GM12864 (cell line): ENCODE measurements around the gene POFUT2.

ENCODE experiments used
- DNase-seq: peaks from one replicate; pipeline ENCODE4 v3.0.0-alpha.2; 2011; ENCODE audit warnings: low read depth
- H3K4me3 ChIP-seq: 2 replicates; pipeline ENCODE4 v1.5.1; 2011; ENCODE audit warnings: mild to moderate bottlenecking, low read depth, low read length, control low read depth
- TF ChIP-seq, protein P1 (sequence below): IDR thresholded peaks from 2 replicates; pipeline ENCODE4 v1.5.1; 2011; ENCODE audit warnings: low read depth, mild to moderate bottlenecking, moderate library complexity, low read length, control low read depth, inconsistent platforms; ENCODE audit errors: missing control alignments

The POFUT2 gene

DNA sequence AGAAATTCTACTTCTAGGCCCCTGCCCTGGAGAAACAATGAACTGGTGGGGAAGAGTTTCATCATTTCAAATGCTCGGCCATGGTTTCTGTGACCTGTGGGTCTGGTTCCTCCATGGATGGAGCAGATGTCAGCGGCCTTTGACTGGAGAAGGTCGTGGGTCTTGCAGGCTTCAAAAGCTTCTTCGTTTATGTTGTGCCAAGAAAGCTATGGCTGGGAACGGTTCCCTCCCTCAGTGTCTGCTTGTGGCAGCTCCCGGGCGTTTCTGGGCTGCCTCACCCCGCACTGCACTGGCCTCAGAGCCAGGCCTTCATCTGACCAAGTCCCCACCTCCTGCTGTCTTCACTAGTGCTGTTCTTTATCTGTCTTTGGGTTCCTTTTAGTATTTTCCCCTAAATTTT, 46.4 kb upstream of the POFUT2 start:
- DNase-seq: no peak
- TF ChIP-seq, protein P1, sequence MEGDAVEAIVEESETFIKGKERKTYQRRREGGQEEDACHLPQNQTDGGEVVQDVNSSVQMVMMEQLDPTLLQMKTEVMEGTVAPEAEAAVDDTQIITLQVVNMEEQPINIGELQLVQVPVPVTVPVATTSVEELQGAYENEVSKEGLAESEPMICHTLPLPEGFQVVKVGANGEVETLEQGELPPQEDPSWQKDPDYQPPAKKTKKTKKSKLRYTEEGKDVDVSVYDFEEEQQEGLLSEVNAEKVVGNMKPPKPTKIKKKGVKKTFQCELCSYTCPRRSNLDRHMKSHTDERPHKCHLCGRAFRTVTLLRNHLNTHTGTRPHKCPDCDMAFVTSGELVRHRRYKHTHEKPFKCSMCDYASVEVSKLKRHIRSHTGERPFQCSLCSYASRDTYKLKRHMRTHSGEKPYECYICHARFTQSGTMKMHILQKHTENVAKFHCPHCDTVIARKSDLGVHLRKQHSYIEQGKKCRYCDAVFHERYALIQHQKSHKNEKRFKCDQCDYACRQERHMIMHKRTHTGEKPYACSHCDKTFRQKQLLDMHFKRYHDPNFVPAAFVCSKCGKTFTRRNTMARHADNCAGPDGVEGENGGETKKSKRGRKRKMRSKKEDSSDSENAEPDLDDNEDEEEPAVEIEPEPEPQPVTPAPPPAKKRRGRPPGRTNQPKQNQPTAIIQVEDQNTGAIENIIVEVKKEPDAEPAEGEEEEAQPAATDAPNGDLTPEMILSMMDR: no peak
- no peak overlapping the region for H3K4me3 ChIP-seq

DNA sequence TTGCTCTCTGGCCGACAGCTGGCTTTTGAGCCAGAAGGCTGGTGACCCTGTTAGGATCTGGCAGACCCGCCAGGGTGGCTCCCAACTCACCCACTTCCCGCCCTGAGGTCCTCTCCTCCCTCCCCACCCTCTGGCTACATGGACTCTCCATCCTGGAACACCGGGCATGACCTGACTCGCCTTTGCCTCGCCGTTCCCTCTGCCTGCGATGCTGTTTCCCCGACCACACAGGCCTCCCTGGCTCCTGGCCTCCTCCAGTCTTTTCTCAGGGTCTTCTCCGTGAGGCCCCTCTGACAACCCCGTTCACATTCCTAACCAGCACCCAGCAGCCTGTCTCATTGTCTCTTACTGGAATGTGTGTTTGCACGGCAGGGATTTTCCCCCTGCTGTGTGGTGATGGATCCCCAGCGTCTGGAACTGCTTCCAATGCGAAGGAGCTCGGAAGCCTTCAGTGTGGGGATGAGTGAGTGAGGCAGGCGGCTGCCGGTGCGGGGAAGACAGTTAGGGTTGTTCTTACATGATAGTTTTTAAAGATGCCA, 46.0 kb upstream of the POFUT2 start:
- no peak for DNase-seq
- TF ChIP-seq, protein P1: no peak

DNA sequence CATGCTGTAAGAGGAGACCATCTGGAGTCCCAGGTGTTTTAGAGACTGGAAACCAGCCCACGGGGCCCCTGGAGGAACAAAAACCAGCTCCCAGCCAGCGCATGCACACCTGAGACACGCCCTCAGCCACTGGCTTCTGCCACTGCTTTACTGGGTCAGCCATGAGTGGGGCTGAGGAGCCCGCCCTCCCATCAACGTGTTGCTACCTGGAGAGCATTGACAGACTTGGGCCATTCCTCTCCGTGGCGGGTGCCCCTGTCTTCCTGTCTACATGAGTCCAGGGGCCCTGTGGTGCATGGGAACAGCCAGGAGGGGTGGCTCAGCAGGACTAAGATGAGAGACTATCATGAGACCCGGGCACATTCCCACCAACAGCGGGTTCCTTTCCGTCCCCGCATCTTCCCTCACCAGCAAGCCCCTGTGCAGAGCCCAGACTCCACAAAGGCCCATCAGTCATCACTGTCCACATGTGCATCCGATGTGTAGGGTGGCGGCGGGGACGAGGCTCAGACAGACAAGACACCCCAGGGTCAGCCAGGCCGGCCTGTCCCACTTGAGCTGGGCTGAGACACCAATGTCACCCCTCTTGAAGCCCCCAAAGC, 45.4 kb upstream of the POFUT2 start:
- TF ChIP-seq, protein P1: no peak
- no peak for DNase-seq

More for the DNA sequence above, 46.0 kb upstream of the POFUT2 start:
- H3K4me3 ChIP-seq: no peak overlapping the region

DNA sequence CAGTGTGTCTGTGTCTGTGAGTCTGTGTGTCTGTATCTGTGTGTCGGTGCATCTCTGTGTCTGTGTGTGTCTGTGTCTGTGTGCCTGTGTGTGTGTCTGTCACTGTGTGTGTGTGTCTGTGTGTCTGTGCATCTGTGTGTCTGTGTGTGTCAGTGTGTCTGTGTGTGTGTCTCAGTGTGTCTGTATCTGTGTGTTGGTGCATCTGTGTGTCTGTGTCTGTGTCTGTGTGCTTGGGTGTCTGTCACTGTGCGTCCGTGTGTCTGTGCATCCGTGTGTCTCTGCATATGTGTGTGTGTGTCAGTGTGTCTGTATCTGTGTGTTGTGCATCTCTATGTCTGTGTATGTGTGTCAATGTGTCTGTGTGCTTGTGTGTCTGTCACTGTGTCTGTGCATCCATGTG, 44.7 kb upstream of the POFUT2 start:
- TF ChIP-seq, protein P1: no peak

More for the DNA sequence above, 45.4 kb upstream of the POFUT2 start:
- no peak overlapping the region for H3K4me3 ChIP-seq

DNA sequence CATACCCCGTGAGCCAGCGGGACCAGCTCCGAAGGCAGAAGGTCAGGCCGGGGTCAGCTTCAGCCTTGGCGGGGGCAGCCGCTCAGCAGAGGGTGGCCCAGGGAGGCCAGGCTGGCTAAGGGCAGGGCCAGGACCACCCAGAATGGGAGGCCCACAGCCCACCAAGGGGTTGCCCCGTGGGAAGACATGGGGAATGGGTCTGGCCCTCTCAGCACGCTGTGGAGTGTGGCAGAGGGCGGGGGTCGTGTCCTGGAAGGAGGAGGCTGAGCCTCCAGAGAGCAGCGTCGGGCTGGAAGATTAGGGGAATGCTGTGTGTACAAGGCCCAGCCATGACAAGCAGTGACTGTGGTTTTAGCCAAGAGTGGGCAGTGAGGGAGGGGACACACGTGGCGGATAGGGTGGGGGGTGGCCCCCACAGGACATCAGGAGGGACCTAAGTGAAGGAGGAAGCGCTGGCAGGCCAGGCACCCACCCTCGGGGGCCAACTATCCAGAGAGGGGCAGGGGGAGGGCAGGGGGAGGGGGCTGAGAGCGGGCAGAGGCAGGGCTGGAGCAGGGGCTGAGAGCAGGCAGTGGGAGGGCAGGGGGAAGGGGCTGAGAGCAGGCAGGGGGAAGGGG, 43.9 kb upstream of the POFUT2 start:
- TF ChIP-seq, protein P1: no peak
- no peak overlapping the region for H3K4me3 ChIP-seq
- no peak for DNase-seq

More for the DNA sequence above, 44.7 kb upstream of the POFUT2 start:
- no peak overlapping the region for H3K4me3 ChIP-seq
- DNase-seq: no peak

DNA sequence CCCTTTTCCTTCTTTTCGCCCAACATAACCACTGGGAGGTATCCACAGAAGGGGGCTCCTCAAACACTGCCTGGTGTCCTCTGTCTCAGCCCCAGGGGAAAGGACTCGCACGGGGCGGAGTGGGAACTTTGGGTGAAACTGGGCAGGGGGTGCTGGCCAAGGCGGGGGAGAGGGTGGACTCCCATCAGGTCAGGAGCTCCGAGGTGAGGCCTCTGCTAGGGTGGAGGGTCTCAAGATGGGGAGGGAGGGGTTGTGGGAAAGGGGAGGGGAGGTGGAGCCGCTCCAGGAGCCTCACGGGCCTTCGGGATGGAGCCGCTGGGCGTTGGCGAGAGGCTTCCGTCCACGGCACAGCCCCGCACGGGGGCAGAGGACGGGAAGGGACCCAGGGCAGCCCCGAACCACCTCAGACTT, 43.2 kb upstream of the POFUT2 start:
- no peak for DNase-seq
- TF ChIP-seq, protein P1: no peak
- no peak overlapping the region for H3K4me3 ChIP-seq
